A673 (cell line): ENCODE data around the gene RAD23B. TPM values are rescaled to one million over a fixed set of nuclear protein-coding genes. Genes with fewer than 3 reads are reported as not detected.

Experiments used
- BruUV-seq: library from RNA; stranded (reverse); fragments of 400-500 nt; replicated peaks from 2 replicates; lab custom pipeline; 2021; lab: Mats Ljungman, UMichigan
- CTCF ChIA-PET: fragments of 300-600 bp; sonication (Branson Sonifier 250); formaldehyde crosslinking; loops from one replicate; lab custom pipeline; 2022; ENCODE audit warnings: antibody characterized with exemption; lab: Charles Lee
- POLR2A ChIA-PET: fragments of 300-600 bp; sonication (Branson Sonifier 250); formaldehyde crosslinking; loops from one replicate; lab custom pipeline; 2022; ENCODE audit warnings: antibody characterized with exemption; ENCODE audit not compliant: low non-redundant PET; lab: Charles Lee
- DNase-seq: peaks from one replicate; pipeline ENCODE4 v3.0.0-alpha.2; 2015; ENCODE audit warnings: low spot score
- H3K27ac ChIP-seq: fragments of 200-600 bp; sonication (generic); 2 replicates; pipeline ENCODE4 v1.5.1; 2016; ENCODE audit warnings: mixed run types, low read depth, mild to moderate bottlenecking, mixed read lengths, antibody characterized with exemption, low read length; ENCODE audit not compliant: poor library complexity, severe bottlenecking
- H3K27me3 ChIP-seq: fragments of 200-600 bp; sonication (generic); replicated peaks from 2 replicates; pipeline ENCODE4 v1.6.1; 2017; ENCODE audit warnings: mixed run types, low read depth, mild to moderate bottlenecking, mixed read lengths, antibody characterized with exemption, low read length; ENCODE audit not compliant: insufficient read depth, poor library complexity
- H3K36me3 ChIP-seq: fragments of 200-600 bp; sonication (generic); 2 replicates; pipeline ENCODE4 v1.6.1; 2016; ENCODE audit warnings: mixed run types, mild to moderate bottlenecking, mixed read lengths, antibody characterized with exemption, low read length; ENCODE audit not compliant: insufficient read depth, poor library complexity, severe bottlenecking
- H3K4me1 ChIP-seq: fragments of 200-600 bp; sonication (generic); 2 replicates; pipeline ENCODE4 v1.6.1; 2017; ENCODE audit warnings: mixed run types, mild to moderate bottlenecking, mixed read lengths, antibody characterized with exemption, low read length; ENCODE audit not compliant: insufficient read depth, poor library complexity, severe bottlenecking
- H3K4me3 ChIP-seq: fragments of 200-600 bp; sonication (generic); 2 replicates; pipeline ENCODE4 v1.5.1; 2016; ENCODE audit warnings: low read depth, mixed run types, mild to moderate bottlenecking, mixed read lengths, low read length; ENCODE audit not compliant: poor library complexity, severe bottlenecking
- H3K9me3 ChIP-seq: fragments of 200-600 bp; sonication (generic); 2 replicates; pipeline ENCODE4 v1.6.1; 2016; ENCODE audit warnings: mixed run types, low read depth, mild to moderate bottlenecking, mixed read lengths, antibody characterized with exemption, low read length; ENCODE audit not compliant: poor library complexity, severe bottlenecking
- EZH2 ChIP-seq: fragments of 200-600 bp; sonication (generic); IDR thresholded peaks from 2 replicates; pipeline ENCODE4 v1.6.1; 2017; ENCODE audit warnings: borderline replicate concordance, low read depth, mild to moderate bottlenecking, mixed read lengths, antibody characterized with exemption, low read length; ENCODE audit not compliant: poor library complexity, severe bottlenecking
- intact Hi-C: fragments of 100-400 bp; cut with micrococcal nuclease; formaldehyde crosslinking; loops from one replicate; pipeline ENCODE4 v1.10.0; 2022; ENCODE audit not compliant: unreplicated experiment
- total RNA-seq: library from RNA; stranded (reverse); gene quantifications from 2 replicates; pipeline ENCODE4 v1.2.3, GENCODE V29; 2021
- TF ChIP-seq, protein P1 (sequence below): fragments of 300-800, 200-600 bp; sonication (generic); conservative IDR thresholded peaks from 2 replicates; pipeline ENCODE4 v1.5.1; 2017; ENCODE audit warnings: low read depth, mild to moderate bottlenecking, antibody characterized with exemption, low read length, moderate library complexity, mixed read lengths

Gene RAD23B
- total RNA-seq, 1 experiment from 2014 or later, result 151 TPM

DNA sequence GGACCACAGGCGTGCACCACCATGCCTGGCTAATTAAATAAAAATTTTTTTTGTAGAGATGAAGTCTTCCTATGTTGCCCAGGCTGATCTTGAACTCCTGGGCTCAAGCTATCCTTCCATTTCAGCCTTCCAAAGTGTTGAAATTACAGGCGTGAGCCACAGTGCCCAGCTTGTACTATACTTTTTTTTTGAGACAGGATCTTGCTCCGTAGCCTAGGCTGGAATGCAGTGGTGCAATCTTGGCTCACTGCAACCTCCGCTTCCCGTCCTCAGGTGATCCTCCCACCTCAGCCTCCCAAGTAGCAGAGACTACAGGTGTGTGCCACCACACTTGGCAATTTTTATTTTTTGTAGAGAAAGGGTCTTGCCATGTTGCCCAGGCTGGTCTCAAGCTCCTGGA is 5.3 kb upstream of the RAD23B start:
- POLR2A ChIA-PET, result interaction anchor here (0.6 kb wide), 1 partner anchor 10 kb away, joined by 3 read pairs; no protein-coding TSS in a partner anchor
- intact Hi-C loops, result no loop called here
- CTCF ChIA-PET, result no interaction called here
- no peak for DNase-seq
- Histone ChIP-seq H3K27me3 (no peaks in the 10 kb centered on the region), H3K4me3 (no peak overlapping the region), H3K9me3 (no peaks in the 10 kb centered on the region), H3K27ac (no peak overlapping the region), H3K4me1 (peaks cover 10% of the 10 kb centered on the region), H3K36me3 (no peaks in the 10 kb centered on the region)
- no TSS peak for BruUV-seq
- TF ChIP-seq, protein P1, sequence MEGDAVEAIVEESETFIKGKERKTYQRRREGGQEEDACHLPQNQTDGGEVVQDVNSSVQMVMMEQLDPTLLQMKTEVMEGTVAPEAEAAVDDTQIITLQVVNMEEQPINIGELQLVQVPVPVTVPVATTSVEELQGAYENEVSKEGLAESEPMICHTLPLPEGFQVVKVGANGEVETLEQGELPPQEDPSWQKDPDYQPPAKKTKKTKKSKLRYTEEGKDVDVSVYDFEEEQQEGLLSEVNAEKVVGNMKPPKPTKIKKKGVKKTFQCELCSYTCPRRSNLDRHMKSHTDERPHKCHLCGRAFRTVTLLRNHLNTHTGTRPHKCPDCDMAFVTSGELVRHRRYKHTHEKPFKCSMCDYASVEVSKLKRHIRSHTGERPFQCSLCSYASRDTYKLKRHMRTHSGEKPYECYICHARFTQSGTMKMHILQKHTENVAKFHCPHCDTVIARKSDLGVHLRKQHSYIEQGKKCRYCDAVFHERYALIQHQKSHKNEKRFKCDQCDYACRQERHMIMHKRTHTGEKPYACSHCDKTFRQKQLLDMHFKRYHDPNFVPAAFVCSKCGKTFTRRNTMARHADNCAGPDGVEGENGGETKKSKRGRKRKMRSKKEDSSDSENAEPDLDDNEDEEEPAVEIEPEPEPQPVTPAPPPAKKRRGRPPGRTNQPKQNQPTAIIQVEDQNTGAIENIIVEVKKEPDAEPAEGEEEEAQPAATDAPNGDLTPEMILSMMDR, result no peak
- TF ChIP-seq EZH2, result no peak

DNA sequence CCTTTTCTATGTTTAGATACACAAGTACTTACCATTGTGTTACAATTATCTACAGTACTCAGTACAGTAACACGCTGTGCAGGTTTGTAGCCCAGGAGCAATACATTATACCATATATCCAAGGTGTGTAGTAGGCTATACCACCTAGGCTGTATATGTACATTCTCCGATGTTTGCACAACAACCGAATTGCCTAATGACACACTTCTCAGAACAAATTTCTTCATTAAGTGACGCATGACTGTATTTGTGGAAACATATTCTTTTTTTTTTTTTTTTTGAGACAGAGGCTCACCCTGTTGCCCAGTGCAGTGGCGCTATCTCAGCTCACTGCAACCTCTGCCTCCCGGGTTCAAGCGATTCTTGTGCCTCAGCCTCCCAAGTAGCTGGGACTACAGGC is 4.0 kb upstream of the RAD23B start:
- no TSS peak for BruUV-seq
- Histone ChIP-seq H3K9me3 (no peaks in the 10 kb centered on the region), H3K4me1 (peaks cover 10% of the 10 kb centered on the region), H3K27me3 (no peaks in the 10 kb centered on the region), H3K27ac (no peak overlapping the region), H3K4me3 (no peak overlapping the region), H3K36me3 (no peaks in the 10 kb centered on the region)
- intact Hi-C loops, result no loop called here
- TF ChIP-seq EZH2, result no peak
- TF ChIP-seq, protein P1, result no peak
- no peak for DNase-seq
- POLR2A ChIA-PET, result no interaction called here
- CTCF ChIA-PET, result interaction anchor here (0.6 kb wide), 2 partner anchors 208 to 1941 kb away, joined by 4 to 5 read pairs; no protein-coding TSS in a partner anchor

DNA sequence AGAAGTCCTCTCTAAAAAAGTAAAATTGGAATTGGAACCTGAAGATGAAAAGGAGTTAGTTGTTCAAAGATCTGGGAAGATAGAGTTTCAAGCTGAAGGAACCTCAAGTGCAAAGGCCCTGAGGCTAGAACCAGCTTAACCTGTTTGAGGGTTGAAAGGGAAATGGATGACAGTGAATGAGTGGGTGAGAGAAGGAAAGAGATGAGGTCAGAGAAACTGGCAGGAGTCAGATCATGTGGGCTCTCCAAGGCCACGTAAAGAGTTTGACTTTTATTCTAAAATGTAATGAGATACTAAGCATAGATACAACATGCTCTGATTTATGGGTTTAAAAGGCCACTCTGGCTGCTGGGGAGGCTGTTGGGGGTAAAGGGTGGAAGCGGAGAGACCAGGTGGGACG is 2.5 kb upstream of the RAD23B start:
- Histone ChIP-seq H3K27ac (no peak overlapping the region), H3K36me3 (no peaks in the 10 kb centered on the region), H3K27me3 (no peaks in the 10 kb centered on the region), H3K4me3 (no peak overlapping the region), H3K4me1 (peaks cover 6% of the 10 kb centered on the region), H3K9me3 (no peaks in the 10 kb centered on the region)
- POLR2A ChIA-PET, result interaction anchor here (0.7 kb wide), 1 partner anchor 11 kb away, joined by 9 read pairs; no protein-coding TSS in a partner anchor
- DNase-seq, result no peak
- BruUV-seq, result no TSS peak
- intact Hi-C loops, result no loop called here
- TF ChIP-seq, protein P1, result no peak
- TF ChIP-seq EZH2, result no peak
- CTCF ChIA-PET, result no interaction called here
